Brain microvascular endothelial cell (primary cell): ENCODE results near the gene TTPAL.

Experiments
- DNase-seq: peaks from one replicate; pipeline ENCODE4 v3.0.0-alpha.2; 2020
- H3K27ac ChIP-seq: fragments of 250-450 bp; sonication (Bioruptor Pico); 2 replicates; pipeline ENCODE4 v1.5.1; 2020; ENCODE audit warnings: mild to moderate bottlenecking, moderate library complexity
- H3K27me3 ChIP-seq: fragments of 250-450 bp; sonication (Bioruptor Pico); replicated peaks from 2 replicates; pipeline ENCODE4 v1.5.1; 2020; ENCODE audit warnings: mild to moderate bottlenecking
- H3K36me3 ChIP-seq: fragments of 250-450 bp; sonication (Bioruptor Pico); replicated peaks from 2 replicates; pipeline ENCODE4 v1.5.1; 2020; ENCODE audit warnings: mild to moderate bottlenecking
- H3K4me3 ChIP-seq: 2 replicates; pipeline ENCODE4 v1.5.1; 2011; ENCODE audit warnings: low read depth, mild to moderate bottlenecking, control low read depth, low read length, moderate library complexity
- CTCF ChIP-seq: IDR thresholded peaks from 2 replicates; pipeline ENCODE4 v1.5.1; 2011; ENCODE audit warnings: low read depth, mild to moderate bottlenecking, moderate library complexity, low read length, control low read depth, inconsistent platforms; ENCODE audit errors: missing control alignments
- in situ Hi-C: cut with HindIII; loops from 2 replicates; pipeline ENCODE4 v1.10.0; 2017; ENCODE audit warnings: low sequenced_read_pairs, low pct_ligation_motif_present

Gene TTPAL

GRCh38 chr20:44485078-44485829, 9.6 kb downstream of the TTPAL start:
- TF ChIP-seq CTCF = no peak
- no peak for DNase-seq
- Histone ChIP-seq H3K27ac (no peak overlapping the region), H3K36me3 (peaks cover 61% of the 10 kb centered on the region), H3K4me3 (no peak overlapping the region), H3K27me3 (no peaks in the 10 kb centered on the region)
- in situ Hi-C loops = no loop called here

GRCh38 chr20:44485830-44486198, 10.1 kb downstream of the TTPAL start:
- Histone ChIP-seq H3K4me3 (no peak overlapping the region), H3K36me3 (peaks cover 59% of the 10 kb centered on the region), H3K27me3 (no peaks in the 10 kb centered on the region), H3K27ac (no peak overlapping the region)
- no peak for DNase-seq
- in situ Hi-C loops = no loop called here
- TF ChIP-seq CTCF = no peak

- no peak for DNase-seq
These were observed 12.9 kb downstream of the TTPAL start for GRCh38 chr20:44488551-44488950.

GRCh38 chr20:44489223-44489622, 13.5 kb downstream of the TTPAL start:
- TF ChIP-seq CTCF = no peak
- in situ Hi-C loops = no loop called here
- DNase-seq = no peak
- Histone ChIP-seq H3K27me3 (no peaks in the 10 kb centered on the region), H3K27ac (no peak overlapping the region), H3K4me3 (no peak overlapping the region), H3K36me3 (peaks cover 36% of the 10 kb centered on the region)

More at GRCh38 chr20:44488551-44488950, 12.9 kb downstream of the TTPAL start:
- H3K36me3 ChIP-seq = peaks cover 42% of the 10 kb centered on the region
- in situ Hi-C loops = no loop called here
- no peaks in the 10 kb centered on the region for H3K27me3 ChIP-seq
- H3K4me3 ChIP-seq = no peak overlapping the region
- TF ChIP-seq CTCF = no peak
- no peak overlapping the region for H3K27ac ChIP-seq

- Histone ChIP-seq H3K27me3 (no peaks in the 10 kb centered on the region), H3K36me3 (peaks cover 34% of the 10 kb centered on the region), H3K27ac (no peak overlapping the region), H3K4me3 (no peak overlapping the region)
- in situ Hi-C loops = no loop called here
- no peak for DNase-seq
- no peak for TF ChIP-seq CTCF
These were observed 14.3 kb downstream of the TTPAL start for GRCh38 chr20:44489931-44490330.

GRCh38 chr20:44491635-44492395, 16.1 kb downstream of the TTPAL start:
- TF ChIP-seq CTCF = no peak
- H3K36me3 ChIP-seq = peaks cover 39% of the 10 kb centered on the region
- H3K27me3 ChIP-seq = no peaks in the 10 kb centered on the region
- peak; percentile 67 for DNase-seq
- peak overlapping the region; percentile 76 for H3K27ac ChIP-seq
- H3K4me3 ChIP-seq = no peak overlapping the region
- in situ Hi-C loops = no loop called here
